ENCODE measurements around the gene TESMIN. TPM values are rescaled to one million over a fixed set of nuclear protein-coding genes. Genes with fewer than 3 reads are reported as not detected.

TESMIN gene
- total and polyA plus RNA-seq, 2 of the 13 experiments (the other 11 are each of a cell fraction or from before 2014, with no cell fraction given), result 0.15 to 0.45 TPM

DNA sequence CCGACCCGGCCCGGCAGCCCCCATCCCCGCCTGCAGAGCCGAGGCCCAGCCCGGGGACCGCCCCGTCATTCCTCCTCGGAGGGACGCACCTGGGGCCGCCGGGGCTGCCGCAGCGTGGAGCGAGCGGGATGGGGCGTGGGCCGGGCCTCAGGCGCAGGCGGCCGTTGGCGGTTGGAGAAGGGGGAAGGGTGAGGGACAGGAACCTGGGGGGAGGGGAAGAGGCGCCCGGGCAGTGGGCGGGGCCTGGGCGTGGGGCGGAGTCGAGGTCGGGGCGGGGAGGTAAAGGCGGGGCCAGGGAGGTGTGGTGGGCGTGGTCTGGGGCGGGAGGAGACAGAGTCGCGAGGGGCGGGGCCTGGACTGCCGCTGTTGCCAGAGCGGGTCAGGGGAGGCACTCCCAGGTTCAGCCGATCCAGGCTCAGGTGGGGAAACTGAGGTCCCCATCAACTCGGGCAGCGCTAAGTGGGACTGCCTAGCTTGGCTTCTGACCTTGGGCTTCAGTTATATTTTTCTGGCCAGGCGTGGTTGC is at the start of gene TESMIN (continued):
- TF ChIP-seq, protein P1, sequence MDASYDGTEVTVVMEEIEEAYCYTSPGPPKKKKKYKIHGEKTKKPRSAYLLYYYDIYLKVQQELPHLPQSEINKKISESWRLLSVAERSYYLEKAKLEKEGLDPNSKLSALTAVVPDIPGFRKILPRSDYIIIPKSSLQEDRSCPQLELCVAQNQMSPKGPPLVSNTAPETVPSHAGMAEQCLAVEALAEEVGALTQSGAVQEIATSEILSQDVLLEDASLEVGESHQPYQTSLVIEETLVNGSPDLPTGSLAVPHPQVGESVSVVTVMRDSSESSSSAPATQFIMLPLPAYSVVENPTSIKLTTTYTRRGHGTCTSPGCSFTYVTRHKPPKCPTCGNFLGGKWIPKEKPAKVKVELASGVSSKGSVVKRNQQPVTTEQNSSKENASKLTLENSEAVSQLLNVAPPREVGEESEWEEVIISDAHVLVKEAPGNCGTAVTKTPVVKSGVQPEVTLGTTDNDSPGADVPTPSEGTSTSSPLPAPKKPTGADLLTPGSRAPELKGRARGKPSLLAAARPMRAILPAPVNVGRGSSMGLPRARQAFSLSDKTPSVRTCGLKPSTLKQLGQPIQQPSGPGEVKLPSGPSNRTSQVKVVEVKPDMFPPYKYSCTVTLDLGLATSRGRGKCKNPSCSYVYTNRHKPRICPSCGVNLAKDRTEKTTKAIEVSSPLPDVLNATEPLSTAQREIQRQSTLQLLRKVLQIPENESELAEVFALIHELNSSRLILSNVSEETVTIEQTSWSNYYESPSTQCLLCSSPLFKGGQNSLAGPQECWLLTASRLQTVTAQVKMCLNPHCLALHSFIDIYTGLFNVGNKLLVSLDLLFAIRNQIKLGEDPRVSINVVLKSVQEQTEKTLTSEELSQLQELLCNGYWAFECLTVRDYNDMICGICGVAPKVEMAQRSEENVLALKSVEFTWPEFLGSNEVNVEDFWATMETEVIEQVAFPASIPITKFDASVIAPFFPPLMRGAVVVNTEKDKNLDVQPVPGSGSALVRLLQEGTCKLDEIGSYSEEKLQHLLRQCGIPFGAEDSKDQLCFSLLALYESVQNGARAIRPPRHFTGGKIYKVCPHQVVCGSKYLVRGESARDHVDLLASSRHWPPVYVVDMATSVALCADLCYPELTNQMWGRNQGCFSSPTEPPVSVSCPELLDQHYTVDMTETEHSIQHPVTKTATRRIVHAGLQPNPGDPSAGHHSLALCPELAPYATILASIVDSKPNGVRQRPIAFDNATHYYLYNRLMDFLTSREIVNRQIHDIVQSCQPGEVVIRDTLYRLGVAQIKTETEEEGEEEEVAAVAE (CRISPR knock-in tag; IDR thresholded peaks at IDR 0.05; ENCODE audit: borderline replicate concordance), result no peak
- peak; percentile 21 for TF ChIP-seq HNRNPLL (IDR thresholded peaks at IDR 0.05; ENCODE audit: low read depth, low read length, poor library complexity, severe bottlenecking)

DNA sequence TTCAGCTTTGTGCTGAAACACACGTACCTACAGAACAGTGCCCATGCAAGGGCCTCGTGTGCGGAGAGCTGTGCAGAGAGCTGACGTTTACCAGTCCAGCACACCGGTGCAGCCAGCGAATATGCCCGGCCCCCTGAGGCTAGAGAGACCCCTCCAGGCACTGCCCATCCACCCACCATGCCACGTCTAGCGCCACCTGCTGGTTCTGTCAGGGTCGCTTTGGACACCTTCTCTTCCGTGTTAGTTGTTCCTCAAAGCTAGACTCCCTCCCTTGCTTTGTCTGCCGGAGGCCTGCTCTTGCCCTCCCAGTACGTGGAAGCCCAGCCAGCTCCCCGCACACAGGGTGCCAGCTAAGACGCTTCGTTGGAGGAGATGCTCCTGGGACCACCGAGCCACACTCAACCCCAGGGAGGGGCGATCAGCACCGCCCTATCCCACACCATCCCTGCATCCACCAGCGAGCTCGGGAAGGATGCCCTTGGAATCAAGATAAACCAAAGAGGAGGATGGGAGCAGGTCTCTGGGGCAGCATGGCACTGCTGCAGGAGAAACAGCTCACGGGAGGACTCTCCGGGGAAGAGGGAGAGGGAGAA is 47.0 kb upstream of the TESMIN start:
- H3K4me3 ChIP-seq (replicated peaks in 1 of 3; ENCODE audit: insufficient read depth in 1 of 3, low read depth in 2 of 3, low read length in 3 of 3), result no peak overlapping the region
- H3K9ac ChIP-seq (ENCODE audit: insufficient read depth, low read depth, low read length), result no peak overlapping the region
- no peaks in the 10 kb centered on the region for H3K4me1 ChIP-seq (ENCODE audit: insufficient read depth, low read length)
- H3K4me2 ChIP-seq (ENCODE audit: low read depth, low read length), result no peak overlapping the region
- 70% methylated on average over 17 of the region's 23 CpGs for WGBS (ENCODE audit: low lambda C conversion rate)
- H3K36me3 ChIP-seq (replicated peaks in 1 of 2; ENCODE audit: control insufficient read depth in 1 of 2, insufficient read depth in 2 of 2, low read length in 2 of 2), result 0 out of 5 replicates have a peak, but pooled peaks cover 0 to 4% of the 10 kb centered on the region in 2 experiments
- no peaks in the 10 kb centered on the region for H3K79me2 ChIP-seq (ENCODE audit: insufficient read depth, low read length)
- H3K9me3 ChIP-seq (ENCODE audit: low read length), result no peaks in the 10 kb centered on the region
- no peak overlapping the region for H3K27ac ChIP-seq (ENCODE audit: extremely low read length, insufficient read depth, low read length)
- TF ChIP-seq HNRNPH1 (optimal IDR thresholded peaks at IDR 0.05; ENCODE audit: low read depth, low read length), result no peak
- TF ChIP-seq, protein P2, sequence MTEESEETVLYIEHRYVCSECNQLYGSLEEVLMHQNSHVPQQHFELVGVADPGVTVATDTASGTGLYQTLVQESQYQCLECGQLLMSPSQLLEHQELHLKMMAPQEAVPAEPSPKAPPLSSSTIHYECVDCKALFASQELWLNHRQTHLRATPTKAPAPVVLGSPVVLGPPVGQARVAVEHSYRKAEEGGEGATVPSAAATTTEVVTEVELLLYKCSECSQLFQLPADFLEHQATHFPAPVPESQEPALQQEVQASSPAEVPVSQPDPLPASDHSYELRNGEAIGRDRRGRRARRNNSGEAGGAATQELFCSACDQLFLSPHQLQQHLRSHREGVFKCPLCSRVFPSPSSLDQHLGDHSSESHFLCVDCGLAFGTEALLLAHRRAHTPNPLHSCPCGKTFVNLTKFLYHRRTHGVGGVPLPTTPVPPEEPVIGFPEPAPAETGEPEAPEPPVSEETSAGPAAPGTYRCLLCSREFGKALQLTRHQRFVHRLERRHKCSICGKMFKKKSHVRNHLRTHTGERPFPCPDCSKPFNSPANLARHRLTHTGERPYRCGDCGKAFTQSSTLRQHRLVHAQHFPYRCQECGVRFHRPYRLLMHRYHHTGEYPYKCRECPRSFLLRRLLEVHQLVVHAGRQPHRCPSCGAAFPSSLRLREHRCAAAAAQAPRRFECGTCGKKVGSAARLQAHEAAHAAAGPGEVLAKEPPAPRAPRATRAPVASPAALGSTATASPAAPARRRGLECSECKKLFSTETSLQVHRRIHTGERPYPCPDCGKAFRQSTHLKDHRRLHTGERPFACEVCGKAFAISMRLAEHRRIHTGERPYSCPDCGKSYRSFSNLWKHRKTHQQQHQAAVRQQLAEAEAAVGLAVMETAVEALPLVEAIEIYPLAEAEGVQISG (CRISPR knock-in tag; IDR thresholded peaks at IDR 0.05), result peak; percentile 63
- peak; percentile 46 for TF ChIP-seq STAG1 (CRISPR knock-in tag; IDR thresholded peaks at IDR 0.05)
- TF ChIP-seq, protein P3, sequence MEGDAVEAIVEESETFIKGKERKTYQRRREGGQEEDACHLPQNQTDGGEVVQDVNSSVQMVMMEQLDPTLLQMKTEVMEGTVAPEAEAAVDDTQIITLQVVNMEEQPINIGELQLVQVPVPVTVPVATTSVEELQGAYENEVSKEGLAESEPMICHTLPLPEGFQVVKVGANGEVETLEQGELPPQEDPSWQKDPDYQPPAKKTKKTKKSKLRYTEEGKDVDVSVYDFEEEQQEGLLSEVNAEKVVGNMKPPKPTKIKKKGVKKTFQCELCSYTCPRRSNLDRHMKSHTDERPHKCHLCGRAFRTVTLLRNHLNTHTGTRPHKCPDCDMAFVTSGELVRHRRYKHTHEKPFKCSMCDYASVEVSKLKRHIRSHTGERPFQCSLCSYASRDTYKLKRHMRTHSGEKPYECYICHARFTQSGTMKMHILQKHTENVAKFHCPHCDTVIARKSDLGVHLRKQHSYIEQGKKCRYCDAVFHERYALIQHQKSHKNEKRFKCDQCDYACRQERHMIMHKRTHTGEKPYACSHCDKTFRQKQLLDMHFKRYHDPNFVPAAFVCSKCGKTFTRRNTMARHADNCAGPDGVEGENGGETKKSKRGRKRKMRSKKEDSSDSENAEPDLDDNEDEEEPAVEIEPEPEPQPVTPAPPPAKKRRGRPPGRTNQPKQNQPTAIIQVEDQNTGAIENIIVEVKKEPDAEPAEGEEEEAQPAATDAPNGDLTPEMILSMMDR (CRISPR knock-in tag; IDR thresholded peaks at IDR 0.05), result peak; percentile 77
- TF ChIP-seq HOXA3 (CRISPR knock-in tag; IDR thresholded peaks at IDR 0.05), result 0 out of 2 replicates have a peak, but pooled peaks have one; percentile 17
- 0 out of 2 replicates have a peak, but pooled peaks have one; percentile 53 for TF ChIP-seq NFE2L1 (CRISPR knock-in tag; IDR thresholded peaks at IDR 0.05; ENCODE audit: borderline replicate concordance)
- no peak for TF ChIP-seq ZNF496 (CRISPR knock-in tag; IDR thresholded peaks at IDR 0.05; ENCODE audit: insufficient replicate concordance)
- peak; percentile 33; the same call in 1 of the 2 replicates for TF ChIP-seq NFKB2 (CRISPR knock-in tag; IDR thresholded peaks at IDR 0.05; ENCODE audit: borderline replicate concordance)
- DNase-seq (ENCODE audit: low spot score) (peak; percentile 12), FAIRE-seq (no peak), ATAC-seq (peak; percentile 77)
- no TSS peak for BruUV-seq (replicated peaks)
- no peak overlapping the region for H2AFZ ChIP-seq (ENCODE audit: low read length)
- ChIA-PET CTCF (ENCODE audit: low intra/inter-chr PET ratio, low total read pairs) (interaction anchor here (2.6 kb wide), 1 partner anchor 166 kb away, joined by 14 read pairs; no protein-coding TSS in a partner anchor), POLR2A (no interaction called here)
- no peaks in the 10 kb centered on the region for H3K27me3 ChIP-seq (ENCODE audit: control insufficient read depth in 1 of 2, insufficient read depth in 2 of 2, low read length in 2 of 2)
- no peaks in the 10 kb centered on the region for H4K20me1 ChIP-seq (ENCODE audit: insufficient read depth, low read length)
- in situ Hi-C loops (cut with HindIII; ENCODE audit: extremely low pct_ligation_motif_present, low pct_unique_long_range_greater_than_20kb) (no loop called here), intact Hi-C loops (cut with micrococcal nuclease; ENCODE audit: unreplicated experiment) (no loop called here)

Measured in HepG2 (cell line).